HG03280 (cell line): Measurements from ENCODE around the gene NR5A2.
"Not testable (repeated sequence)": the region's sequence is repeated elsewhere in the genome, so short reads cannot be mapped to it uniquely, and the experiment has no call there.

Source experiments
- ATAC-seq: cut with Tn5 transposase; IDR thresholded peaks from one replicate; pipeline ENCODE4 v1.9.1; 2021; ENCODE audit warnings: mild to moderate bottlenecking, moderate library complexity; ENCODE audit not compliant: unreplicated experiment

The NR5A2 gene

DNA sequence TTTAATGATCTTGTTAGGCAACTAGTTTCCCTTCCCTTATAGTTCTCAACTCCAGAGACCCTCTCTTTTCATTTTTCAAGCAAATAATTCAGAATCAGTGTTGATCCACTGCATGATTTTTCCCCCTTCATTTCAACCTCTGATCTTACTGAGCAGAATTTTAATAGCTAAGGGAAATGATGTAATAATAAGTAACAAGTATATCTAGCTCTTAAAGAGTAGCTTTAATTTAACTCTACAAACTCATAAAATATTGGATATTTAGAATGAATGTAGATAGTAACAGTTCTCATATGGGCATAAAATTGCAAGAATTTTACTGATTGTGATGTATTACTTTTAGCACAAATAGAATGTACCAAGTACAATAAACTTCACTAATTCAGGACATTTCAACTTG, 130.2 kb downstream of the NR5A2 start:
- no peak for ATAC-seq

- ATAC-seq, result no peak
Measured at GRCh38 chr1:200161801-200162200, 134.3 kb downstream of the NR5A2 start.

GRCh38 chr1:200162258-200162657, 134.7 kb downstream of the NR5A2 start:
- ATAC-seq, result no peak

- ATAC-seq, result no peak
Measured at GRCh38 chr1:200162877-200163276, 135.4 kb downstream of the NR5A2 start.

DNA sequence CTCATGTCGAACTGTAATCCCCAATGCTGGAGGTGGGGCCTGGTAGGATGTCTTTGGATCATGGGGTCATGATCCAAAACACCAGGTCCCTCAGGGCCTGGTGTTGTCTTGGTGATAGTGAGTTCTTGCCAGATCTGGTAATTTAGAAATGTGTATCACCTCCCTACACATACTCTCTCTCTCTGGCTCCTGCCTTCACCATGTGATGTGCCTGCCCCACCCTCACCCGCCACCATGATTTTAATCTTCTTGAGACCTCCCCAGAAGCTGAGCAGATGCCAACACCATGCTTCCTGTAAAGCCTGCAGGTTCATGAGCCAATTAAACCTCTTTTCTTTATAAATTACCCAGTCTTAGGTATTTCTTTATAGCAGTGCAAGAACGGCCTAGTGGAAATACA, 136.4 kb downstream of the NR5A2 start:
- ATAC-seq, result no peak

- no peak for ATAC-seq
Measured at GRCh38 chr1:200165493-200166220, 138.1 kb downstream of the NR5A2 start.

DNA sequence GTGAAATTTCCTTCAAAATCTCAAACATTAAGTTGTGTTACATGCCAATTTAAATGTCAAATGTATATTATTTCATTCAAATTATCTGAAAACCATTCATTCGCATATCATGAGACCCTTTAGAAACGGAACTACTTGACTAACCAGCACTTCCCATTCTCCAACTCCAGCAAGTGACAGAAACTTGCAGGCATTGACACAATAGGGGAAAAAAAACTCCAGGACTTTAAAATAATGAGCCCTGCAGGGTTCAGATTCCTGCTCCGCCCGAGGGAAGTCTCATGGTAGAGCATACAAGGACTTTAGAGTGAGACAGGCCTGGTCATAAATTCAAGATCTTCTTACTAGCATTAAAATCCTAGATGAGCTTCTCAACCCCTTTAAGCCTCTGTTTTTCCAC, 138.9 kb downstream of the NR5A2 start:
- ATAC-seq, result no peak

DNA sequence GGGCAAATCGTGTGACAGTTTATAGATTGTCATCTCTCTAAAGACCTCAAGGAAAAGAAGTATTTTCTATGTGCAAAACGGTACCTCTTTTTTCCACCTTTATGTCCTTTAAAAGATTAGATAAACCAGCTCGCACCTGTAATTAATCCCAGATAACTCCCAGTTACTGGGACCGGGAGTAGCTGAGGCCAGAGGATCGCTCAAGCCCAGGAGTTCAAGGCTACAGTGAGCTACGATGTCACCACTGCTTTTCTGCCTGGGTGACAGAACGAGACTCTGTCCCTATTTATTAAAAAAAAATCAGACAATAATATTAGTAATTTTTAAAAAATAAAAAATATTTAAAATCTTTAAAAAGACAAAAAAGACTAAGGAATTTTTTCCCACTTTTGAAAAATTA, 141.4 kb downstream of the NR5A2 start:
- no peak for ATAC-seq

GRCh38 chr1:200172311-200172710, 144.8 kb downstream of the NR5A2 start:
- no peak for ATAC-seq

GRCh38 chr1:200173097-200173618, 145.6 kb downstream of the NR5A2 start:
- no peak for ATAC-seq

- ATAC-seq, result no peak
Measured at GRCh38 chr1:200174525-200175295, 147.2 kb downstream of the NR5A2 start.

DNA sequence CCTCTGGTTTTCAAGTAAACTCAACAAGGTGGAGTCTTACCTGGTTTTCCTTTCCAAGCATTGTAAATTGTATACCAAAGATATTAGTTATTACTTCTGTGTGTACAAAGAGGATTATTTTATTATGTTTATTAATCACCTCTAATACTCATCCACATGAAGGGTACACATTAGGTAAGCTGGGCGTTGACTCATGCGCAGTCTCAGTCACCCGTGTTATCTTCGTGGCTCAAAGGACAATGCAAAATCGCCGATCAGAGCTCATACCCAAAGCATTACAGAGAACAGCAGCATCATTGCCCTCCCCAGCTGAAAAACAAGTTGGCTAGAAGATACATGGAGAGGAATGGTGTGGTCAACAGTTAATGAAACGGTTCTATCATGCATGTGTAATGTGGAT, 148.7 kb downstream of the NR5A2 start:
- no peak for ATAC-seq

GRCh38 chr1:200176798-200177197, 149.3 kb downstream of the NR5A2 start:
- no peak for ATAC-seq

- no peak for ATAC-seq
Measured at GRCh38 chr1:200178340-200178739, 150.8 kb downstream of the NR5A2 start.

DNA sequence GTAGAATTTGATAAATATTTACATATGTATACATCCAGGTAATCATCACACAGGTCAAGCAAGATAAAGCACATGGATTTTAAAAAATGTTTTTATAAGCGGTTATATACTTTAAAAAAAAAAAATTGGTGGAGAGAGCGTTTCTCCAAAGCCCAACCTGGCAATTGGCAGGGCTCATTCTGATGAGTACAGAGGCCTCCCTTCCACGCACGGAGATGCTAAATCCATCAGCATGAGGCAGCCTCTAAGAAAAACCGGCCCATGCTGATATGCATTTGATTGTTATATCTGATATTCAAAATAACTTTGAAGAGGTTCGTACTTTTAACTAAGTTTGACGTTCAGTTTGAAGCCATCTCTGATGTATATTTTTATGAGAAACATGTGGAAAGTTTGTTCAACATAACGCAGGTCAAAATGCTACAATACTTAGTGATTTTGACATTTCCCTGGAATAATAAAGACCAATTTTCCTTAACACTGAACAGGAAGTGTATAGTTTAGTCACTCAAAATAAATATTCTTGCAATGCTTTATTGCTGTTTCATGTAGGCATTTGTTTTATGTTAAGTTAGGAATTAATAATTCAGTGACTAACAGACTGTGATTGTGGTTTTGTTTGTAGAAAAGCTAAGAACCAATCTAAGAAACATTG, 151.7 kb downstream of the NR5A2 start:
- ATAC-seq, result no peak

GRCh38 chr1:200179781-200180160, 152.3 kb downstream of the NR5A2 start:
- no peak for ATAC-seq

DNA sequence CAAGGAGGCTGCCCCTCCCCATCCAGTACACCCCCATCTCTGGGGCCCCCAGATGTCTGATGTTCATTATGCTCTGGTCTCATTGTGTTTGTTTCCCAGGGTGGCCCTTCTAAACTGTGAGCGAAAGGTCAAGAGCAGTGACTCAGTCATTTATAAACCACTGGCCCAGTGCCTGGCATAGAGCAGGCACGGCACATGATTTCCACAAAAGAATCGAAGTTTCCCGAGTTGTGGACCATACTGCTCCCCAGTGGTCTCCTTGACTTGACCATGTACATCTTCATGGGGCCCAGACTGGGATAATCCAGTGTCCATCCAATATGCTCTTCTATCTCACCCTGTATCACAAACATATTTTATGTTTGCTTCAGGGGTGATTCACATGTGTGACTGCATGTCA, 153.3 kb downstream of the NR5A2 start:
- no peak for ATAC-seq

GRCh38 chr1:200181861-200182260, 154.4 kb downstream of the NR5A2 start:
- no peak for ATAC-seq

DNA sequence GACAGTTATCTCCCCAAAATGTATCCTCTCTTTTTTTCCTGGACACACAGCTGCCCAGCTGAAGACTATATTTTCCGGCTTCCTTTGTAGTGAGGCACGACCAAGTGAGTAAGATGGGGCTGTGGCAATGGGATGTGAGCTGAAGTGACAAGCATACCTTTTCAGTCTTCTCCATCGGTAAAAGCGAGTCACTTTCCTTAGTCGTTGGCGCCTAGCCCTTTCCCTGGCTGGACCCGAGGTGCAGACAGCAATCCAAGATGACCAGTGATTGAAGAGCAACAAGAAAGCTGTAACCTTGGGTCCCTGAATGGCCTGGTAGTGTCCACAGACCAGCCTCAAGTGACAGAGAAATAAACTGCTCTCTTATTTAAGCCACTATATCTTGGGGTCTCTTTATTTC, 155.2 kb downstream of the NR5A2 start:
- ATAC-seq, result no peak

DNA sequence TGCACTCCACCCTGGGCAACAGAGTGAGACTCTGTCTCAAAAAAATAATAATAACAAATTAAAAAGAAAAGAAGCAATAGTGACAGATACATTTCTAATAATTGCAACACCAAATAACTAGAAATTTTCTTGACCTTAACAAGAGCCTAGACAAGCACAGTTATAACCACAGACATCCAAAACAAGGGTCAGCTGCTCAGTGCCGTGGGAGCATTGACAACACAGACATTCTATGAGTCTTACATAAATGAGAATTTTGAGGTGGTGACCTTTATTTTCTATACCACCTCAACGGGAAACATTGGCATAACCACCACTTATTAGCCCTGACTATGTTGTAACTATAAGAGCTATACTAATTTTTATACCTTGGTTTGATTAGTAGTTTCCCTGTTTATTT, 156.1 kb downstream of the NR5A2 start:
- no peak for ATAC-seq

- ATAC-seq, result no peak
Measured at GRCh38 chr1:200184196-200184595, 156.7 kb downstream of the NR5A2 start.

- ATAC-seq, result not testable (repeated sequence)
Measured at GRCh38 chr1:200185191-200185590, 157.7 kb downstream of the NR5A2 start.
